GM20431 (cell line): ENCODE measurements around the gene HSPA1L.

Source experiments
- in situ Hi-C: fragments of 300-500 bp; cut with MseI, MboI; formaldehyde crosslinking; loops from one replicate; pipeline ENCODE4 v1.15.0; 2020; ENCODE audit warnings: low sequenced_read_pairs; ENCODE audit not compliant: unreplicated experiment

Gene HSPA1L

DNA sequence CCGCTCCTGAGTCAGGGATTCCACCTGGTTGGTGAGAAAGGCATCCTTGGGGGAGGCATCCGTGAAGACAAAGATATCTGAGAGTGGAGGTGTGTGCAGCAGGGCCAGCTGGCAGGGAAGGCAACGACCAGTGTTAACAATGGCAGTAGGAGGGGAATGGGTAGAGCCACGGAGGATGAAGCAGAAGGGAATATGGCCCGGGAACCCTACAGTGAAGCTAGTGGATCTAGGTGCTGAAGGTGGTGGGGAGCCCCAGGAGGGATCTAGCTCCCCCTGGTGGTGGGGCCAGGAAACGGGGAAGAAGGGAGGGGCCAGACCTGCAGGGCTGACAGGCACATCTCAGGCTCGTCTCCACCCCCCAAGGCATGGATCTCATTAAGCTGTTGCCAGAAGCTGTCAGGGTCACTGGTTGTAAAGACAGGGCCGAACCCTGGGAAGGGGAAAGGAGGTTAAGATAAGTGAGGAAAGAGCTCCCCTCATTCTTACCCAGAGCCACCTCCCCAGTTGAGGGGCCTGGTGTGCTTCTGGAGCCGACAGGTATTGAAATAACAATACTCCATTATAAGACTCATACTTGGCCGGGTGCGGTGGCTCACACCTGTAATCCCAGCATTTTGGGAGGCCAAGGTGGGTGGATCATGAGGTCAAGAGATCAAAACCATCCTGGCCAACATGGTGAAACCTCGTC, 45.3 kb downstream of the HSPA1L start:
- in situ Hi-C loops: no loop called here

DNA sequence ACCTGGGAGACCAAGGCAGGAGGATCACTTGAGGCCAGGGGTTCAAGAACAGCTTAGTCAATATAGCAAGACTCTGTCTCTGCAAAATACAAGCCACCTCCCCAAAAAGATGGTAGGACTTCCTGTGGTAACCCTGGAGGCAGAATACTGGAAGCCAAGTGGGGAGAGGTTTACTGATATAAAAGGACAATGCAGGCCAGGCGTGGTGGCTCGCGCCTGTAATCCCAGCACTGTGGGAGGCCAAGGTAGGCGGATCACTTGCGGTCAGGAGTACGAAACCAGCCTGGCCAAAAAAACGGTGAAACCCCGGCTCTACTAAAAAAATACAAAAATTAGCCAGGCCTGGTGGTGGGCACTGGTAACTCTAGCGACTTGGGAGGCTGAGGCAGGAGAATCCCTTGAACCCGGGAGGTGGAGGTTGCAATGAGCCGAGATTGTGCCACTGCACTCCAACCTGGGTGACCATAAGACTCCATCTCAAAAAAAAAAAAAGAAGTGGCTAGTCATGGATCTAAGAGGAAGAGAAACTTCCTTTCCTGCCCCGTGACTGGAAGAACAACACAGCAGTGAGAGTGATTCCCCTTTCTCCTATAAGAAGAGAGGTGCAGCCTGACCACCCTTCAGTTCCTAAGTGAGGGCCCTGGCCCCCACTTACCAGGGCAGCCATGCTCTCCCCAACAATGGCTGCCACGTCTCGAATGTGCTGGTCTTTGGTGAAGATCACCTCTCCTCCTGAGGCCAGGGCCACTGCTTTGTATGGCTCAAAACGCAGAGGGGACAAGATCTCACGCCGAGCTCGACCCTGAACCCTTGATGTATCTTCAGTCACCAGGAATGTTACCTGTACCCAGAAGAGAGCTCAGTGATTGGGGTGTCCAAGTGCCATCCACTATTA, 46.5 kb downstream of the HSPA1L start:
- in situ Hi-C loops: no loop called here

DNA sequence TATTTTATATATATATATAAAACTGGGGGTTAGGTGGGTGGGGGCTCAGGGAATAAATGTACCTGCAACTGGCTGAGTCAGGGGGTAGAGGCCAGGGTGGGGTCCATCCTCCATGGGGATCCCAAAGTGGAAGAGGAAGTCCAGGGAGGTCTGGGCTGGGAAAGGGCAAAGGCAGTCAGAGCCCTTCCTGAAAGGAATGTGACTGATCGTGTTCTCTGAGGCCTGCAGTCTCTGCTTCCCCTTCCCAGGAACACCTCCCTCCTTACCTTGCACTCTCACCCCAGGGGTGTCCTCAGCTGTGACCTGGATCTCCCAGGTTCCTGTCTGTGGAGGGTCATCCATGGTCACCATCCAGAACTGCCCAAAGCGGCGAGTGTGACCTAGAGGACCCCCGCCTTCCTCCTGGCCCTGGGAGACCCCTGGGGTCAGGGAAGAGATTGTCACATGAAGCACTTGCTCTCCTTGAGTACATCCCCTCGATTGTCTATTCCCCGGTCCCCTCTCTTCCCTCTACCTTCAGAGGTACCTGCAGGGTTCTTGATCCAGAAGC, 47.9 kb downstream of the HSPA1L start:
- in situ Hi-C loops: no loop called here

DNA sequence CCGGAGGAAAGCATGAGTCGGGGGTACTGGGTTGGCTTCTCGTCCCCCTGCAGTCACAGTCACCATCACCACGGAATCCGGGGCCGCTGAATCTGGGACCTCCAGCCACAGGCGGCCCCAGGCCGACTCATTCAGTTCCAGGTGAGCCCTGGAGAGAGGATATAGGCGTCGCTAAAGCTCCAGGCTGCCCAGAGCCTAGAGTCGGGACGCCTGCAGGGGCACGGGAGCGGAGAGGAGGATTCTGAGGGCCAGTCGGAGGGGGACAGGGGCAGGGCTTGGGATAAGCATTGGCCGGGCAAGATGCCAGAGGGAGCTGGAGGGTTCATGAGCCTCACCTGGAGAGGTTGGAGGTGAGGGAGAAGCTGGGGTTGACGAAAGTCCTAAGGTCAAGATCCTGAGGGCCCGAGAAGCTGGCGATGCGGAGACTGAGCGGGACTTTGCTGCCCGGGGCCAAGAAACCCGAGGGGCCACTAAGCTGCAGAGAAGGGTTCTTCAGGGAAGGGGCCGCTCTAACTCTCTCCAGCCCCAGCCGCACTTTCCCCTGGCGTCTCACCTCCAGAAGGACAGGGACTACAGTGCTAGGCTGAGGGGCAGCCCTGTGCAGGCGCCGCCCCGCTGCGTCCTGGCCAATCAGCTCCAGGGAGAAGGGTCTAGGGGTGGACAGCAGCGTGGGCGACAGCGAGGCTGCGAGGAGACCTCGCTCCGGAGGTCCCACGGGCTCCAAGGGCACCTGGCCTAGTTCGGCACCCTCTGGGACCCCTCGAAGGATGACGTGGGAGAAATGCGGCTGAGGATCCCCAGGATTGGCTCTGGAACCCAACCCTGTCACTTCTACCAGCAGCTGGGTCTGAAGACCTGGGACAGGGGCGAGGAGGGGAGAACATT, 48.9 kb downstream of the HSPA1L start:
- in situ Hi-C loops: no loop called here

DNA sequence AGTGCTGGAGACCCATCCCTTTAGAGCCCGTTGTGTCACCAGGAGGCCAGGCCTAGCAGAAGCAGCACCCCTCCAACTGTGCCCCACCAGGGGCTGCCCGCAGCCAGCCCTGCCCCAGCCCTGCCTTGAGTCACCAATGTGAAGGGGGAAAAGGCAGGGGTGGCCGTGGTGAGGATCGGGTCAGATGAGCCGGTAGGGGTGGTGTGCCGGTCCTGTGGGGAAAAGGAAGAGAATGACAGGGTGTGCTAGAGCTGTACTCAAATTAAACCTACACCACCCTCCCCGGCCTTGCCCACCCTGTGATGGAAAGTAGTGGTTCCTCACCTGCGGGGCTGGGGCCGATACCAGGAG, 49.5 kb downstream of the HSPA1L start:
- in situ Hi-C loops: no loop called here

DNA sequence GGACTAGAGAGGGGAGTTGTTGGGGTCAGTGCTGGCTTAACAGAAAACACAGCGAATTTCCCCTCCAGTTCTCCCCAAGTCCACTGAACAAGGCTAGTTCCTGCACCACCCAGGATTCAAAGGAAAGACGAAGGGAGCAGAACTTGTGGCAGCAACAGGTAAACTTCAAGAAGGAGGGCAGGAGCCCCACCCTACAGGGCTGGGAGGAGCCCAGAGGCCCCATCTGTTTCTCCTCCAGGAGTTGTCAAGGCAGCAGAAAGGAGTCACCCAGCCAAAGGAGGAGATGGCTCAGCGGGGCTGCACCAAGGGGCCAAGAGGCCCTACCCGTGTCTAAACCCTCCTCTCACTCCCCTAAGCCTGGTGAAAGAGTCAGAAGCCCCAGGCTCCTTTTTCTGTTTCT, 50.9 kb downstream of the HSPA1L start:
- in situ Hi-C loops: no loop called here

DNA sequence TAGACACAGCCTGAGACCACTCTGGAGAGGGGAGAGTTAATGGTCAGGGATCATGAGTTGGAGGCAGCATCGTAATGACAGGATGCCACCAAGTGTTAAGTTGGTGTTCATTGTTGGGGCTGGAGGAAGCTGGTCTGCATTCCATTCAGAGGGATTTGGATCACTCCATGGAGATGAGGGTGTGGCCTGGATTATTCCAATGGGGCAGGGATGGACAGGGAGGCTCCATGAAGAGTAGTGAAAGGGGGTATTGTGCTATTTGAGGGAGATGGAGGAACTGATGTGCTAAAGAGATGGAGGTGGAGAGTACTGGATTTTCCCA, 51.5 kb downstream of the HSPA1L start:
- in situ Hi-C loops: no loop called here

DNA sequence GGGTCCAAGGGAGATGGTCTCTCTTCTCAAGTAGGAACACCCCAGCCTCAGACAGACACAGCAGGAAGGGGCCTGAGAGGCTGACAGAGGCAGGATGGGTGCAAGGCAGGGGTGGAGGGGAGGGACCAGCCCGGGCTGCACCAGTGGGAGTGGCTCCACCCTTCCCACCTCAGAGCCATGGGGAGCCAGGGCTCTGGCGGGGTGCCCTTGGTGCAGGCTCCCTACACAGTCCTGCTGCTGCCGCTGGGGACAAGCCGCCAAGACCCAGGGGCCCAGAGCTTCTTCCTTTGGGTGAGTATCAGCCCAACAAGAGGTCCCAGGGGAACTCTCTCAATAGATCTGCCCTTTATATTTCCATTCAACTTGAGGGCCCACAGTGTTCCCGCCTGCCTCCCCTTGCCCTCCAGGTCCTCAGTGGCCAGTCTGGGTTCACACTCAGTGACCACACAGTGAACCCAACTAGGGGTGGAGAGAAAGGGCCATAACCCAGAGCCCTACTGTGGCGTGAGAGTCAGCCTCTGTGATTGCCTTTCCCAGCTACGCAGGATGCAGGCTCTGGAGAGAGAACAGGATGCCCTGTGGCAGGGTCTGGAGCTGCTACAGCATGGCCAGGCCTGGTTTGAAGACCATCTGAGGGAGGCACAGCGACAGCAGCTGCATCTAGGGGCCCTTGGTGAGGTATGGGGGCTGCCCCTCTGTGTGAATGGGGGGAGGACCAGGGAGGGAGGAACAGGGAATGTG, 52.0 kb downstream of the HSPA1L start:
- in situ Hi-C loops: no loop called here

DNA sequence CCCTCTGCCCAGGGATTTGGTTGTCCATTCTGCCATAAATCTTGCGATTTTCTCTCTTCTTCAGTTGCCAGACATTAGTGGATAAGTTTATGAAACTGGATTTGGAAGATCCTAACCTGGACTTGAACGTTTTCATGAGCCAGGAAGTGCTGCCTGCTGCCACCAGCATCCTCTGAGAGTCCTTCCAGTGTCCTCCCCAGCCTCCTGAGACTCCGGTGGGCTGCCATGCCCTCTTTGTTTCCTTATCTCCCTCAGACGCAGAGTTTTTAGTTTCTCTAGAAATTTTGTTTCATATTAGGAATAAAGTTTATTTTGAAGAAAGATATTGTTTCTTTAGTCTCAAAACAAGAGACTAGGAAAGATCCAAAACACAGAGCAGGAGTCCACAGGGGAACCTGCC, 52.7 kb downstream of the HSPA1L start, which contains the start of gene SAPCD1:
SAPCD1 (plus strand) TSS at position 301 of the 400 bp plus-strand sequence. CDS start 399 bp downstream, outside the sequence.
- in situ Hi-C loops: no loop called here

DNA sequence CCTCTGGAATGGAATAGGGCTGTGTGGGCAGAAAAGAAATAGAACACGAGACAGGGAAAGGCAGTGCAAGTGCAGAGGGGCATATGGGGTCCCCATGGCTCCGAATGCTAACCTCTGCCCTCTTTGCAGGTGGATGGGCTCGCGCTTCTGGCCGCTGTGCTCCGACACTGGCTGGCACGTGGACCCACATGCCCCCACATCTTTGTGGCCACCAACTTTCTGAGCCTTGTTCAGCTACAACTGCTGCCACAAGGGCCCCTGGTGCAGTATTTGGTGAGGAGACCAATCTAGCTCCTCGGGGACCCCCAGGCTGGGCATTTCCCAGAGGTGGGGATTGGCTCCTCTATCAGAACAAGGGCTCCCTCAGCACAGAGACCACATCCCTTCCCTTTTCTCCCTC, 53.7 kb downstream of the HSPA1L start:
- in situ Hi-C loops: no loop called here

DNA sequence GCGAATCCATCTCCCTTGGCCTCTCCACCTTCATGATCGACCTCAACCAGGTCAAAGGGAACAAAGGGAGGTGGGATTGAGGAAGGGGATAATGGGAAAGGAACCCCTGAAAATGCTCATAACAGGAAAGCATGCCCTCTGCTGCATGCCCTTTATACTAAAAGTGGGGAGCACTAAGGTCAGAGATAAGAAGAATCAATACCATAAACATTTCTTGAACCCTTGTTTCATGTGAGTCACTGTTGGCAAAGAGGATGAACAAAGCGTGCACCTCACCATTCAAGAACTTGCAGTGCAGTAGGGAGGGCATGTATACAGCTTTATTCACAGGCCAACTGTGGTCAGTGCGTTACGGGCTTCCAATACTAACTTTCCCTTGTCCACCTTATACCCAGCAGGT, 54.3 kb downstream of the HSPA1L start:
- in situ Hi-C loops: no loop called here
